GM12874 (cell line): Measurements from ENCODE around the gene ID2.

ENCODE experiments used
- TF ChIP-seq, protein P1 (sequence below): IDR thresholded peaks from 2 replicates; pipeline ENCODE4 v1.5.1; 2011; ENCODE audit warnings: low read depth, mild to moderate bottlenecking, control low read depth, low read length, moderate library complexity; ENCODE audit not compliant: insufficient read depth

ID2 gene

DNA sequence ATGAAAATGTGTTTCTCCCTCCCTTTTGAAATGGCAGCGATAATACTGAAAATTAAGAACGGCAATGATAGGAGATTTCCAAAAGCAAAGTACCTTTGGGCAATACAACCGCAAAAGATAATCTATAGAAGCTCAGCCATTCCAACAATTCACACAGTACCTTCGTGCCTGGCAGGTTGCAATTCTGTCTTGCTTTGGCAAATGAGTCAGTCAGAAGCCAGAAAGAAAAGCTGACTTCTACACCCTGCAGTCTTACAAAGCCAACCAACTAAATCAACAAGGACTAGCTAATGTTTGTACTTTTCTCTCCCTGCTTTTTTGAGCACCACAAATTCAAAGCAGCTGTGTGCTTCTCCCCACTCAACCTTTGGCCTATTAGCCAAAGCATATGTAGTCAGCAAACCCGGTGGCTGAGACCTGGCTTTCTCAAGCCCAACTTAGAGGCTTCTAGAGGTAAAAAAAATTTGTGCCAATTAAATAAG, 25.7 kb upstream of the ID2 start:
- TF ChIP-seq, protein P1, sequence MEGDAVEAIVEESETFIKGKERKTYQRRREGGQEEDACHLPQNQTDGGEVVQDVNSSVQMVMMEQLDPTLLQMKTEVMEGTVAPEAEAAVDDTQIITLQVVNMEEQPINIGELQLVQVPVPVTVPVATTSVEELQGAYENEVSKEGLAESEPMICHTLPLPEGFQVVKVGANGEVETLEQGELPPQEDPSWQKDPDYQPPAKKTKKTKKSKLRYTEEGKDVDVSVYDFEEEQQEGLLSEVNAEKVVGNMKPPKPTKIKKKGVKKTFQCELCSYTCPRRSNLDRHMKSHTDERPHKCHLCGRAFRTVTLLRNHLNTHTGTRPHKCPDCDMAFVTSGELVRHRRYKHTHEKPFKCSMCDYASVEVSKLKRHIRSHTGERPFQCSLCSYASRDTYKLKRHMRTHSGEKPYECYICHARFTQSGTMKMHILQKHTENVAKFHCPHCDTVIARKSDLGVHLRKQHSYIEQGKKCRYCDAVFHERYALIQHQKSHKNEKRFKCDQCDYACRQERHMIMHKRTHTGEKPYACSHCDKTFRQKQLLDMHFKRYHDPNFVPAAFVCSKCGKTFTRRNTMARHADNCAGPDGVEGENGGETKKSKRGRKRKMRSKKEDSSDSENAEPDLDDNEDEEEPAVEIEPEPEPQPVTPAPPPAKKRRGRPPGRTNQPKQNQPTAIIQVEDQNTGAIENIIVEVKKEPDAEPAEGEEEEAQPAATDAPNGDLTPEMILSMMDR: no peak

DNA sequence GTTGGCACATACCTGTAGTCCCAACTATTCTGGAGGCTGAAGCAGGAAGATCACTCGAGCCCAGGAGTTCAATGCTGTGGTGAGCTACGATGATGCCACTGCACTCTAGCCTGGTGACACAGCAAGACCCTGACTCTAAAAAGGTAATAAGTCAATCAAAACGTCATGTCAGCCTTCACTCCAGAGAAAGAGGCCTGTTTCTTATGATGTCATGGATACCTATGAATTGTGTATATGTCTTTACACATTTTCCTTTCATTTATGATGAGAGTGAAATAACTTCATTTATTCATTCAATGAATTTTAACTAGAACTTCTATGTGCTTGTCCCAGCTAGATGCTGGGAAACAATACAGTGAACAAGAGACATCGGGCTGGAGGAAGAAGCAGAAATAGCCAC, 25.0 kb upstream of the ID2 start:
- TF ChIP-seq, protein P1: no peak

DNA sequence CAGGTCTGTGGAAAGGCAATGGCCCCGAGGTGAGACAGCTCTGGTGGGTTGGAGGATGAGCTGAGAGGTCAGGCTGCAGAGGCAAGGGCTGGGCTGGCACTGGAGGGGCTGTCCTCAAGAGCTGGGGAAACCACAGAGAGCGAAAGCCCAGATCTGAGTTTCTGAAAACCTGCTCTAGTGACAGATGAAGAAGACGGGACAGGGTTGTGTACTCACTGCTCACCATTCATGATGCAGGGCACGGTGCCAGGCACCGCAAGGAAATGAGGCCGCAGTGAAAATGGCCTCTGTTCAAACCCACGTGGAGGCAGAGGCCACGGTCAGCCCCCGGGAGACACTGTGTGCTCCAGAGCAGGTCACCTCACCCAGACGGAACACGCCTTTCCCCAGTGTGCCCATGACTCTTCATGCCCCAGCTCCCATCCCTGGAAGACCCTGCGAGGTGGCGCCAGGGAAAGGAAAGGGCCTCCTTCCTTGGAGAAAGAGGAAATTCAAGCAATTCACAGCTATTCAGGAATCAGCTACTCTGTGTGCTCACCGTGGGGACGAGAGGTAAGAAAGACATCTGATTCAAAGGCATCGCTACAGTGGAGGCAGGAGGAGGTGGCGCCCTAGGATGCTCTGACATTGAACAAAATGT, 24.3 kb upstream of the ID2 start:
- TF ChIP-seq, protein P1: no peak

DNA sequence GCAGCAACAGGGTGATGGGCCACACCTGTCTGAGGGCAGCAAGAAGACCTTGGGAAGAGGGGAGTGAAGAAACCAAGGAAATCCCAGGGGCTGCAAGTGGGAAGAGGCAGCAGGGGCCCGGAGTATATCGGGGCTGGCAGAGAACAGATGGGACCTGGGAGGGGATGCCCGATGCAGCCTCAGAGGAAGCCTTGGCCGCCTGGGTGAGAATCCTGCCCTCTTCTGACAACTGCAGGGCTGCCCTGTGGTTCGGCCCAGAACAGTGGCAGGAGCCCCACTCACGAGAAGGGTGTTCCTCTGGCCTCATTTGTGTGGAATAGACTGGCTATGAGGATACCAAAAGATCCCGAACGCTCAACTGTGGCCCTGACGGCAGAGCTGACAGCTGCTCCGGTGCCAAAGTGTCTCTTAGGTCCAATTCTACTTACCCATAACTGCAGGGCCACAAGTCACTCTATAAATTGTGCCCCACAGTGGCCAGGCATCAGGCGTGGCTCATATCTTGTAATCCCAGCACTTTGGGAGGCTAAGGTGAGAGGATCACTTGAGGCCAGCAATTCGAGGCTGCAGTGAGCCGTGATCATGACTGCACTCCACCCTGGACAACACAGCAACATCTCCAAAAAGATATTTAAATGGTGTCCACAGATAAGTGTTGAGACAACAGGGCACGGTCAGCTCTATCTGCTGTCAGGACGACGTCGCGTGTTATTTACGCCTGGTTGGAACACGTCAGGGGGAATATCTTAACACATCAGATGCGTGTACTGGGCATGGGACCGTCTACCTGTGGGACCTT, 23.6 kb upstream of the ID2 start:
- TF ChIP-seq, protein P1: no peak

DNA sequence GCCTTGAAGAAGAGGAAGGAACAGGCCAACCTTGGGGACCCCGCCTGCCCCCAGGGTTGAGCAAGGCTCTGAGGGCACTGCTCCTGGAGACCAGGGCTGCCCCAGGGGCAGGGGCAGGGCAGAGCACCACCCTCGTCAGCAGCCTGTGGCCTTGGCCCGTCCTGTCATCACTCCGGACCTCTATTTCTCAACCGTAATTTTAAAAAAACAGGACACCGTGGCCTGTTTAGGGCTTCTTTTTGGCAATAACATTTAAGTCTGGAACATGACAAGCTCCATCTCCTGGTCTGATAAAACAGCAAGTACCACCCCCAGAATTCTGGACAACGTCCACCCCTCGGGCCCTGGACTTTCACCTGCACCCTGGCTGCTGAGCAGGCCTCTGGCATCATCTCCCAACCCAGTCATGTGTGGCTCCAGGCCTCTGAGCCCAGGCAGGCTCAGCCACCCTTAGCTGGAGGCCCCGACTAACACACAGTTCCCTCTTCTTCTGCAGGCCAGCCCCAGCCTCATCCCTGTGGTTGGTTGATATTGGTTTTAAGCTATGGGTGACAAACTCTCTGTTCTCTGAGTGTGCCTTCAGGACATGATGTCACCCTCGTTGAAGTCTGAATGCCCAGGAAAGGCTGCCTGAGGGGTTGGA, 22.6 kb upstream of the ID2 start:
- TF ChIP-seq, protein P1: no peak

DNA sequence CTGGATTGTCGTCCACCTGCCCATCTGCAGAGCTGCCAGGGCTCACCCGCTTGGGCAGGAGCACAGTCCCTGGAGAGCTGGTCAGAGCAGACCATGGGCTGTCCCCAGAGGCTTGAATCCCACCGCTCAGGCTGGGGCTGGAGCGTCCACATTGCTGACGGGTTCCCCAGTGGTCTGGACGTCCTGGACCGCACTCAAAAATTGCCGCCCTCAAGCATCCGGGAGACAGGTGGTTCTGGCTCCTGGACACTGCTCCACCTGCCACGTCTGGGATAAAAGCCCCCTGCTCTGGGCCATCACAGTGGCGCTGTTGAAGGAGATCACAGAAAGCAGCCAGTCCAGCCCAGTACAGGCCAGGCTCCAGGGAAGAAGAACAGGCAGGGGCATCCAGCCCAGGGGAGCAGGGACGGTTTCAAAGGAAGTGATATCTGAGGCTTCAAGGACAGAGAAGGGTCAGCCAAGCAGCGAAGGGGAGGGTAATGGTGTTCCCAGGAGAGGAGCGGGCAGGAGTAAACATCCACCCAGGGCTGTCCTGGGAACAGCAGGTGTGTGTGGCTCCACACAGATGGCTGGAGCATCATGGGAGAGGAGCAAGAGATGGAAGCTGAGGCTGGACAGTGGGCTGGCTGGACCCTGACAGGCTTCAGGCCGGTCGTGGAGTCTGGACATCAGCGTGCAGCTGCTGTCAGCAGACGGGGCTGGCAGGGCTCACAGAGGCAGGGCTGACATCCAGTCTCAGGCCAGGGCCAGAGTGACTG, 21.9 kb upstream of the ID2 start:
- TF ChIP-seq, protein P1: no peak

DNA sequence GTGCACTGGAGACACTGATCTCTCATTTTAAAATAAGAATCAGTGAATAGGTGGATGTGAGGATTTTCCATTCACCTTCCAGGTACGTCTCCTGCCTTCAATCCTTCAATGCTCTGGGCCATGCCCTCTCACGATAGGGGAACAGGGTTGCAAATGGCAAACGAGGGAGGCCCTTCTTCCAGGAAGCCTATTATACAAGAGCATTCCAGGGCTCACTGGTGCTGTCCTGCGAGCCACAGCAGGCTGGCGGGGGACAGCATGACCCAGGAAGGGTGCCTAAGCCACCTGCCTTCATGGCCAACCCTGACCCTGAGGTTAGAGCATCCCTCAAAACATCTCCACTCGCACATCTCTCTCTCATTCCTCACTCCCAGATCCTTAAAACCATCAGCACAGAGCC, 20.6 kb upstream of the ID2 start:
- TF ChIP-seq, protein P1: no peak
